GM12872 (cell line): ENCODE results near the gene PTBP1.

Source experiments
- CTCF ChIP-seq: IDR thresholded peaks from 3 replicates; pipeline ENCODE4 v1.5.1; 2011; ENCODE audit warnings: low read depth, mild to moderate bottlenecking, low read length, moderate library complexity; ENCODE audit not compliant: insufficient read depth

The PTBP1 gene

GRCh38 chr19:787536-787935 lies 9.7 kb upstream of the PTBP1 start:
- no peak for TF ChIP-seq CTCF

DNA sequence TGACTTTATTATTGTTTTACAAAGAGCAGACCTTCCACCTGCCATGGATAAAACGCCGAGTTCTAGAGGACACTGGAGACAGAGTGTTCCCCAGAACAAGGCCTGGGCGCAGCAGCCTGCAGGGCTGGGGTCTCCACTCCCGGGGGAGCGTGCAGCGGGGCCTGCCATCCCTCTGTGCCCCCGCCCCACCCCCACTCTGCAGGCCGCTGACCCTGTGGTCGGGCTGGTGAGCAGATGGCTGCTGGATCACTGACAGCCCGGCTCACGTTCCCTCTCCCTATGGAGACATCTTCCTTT lies 8.6 kb upstream of the PTBP1 start:
- no peak for TF ChIP-seq CTCF

DNA sequence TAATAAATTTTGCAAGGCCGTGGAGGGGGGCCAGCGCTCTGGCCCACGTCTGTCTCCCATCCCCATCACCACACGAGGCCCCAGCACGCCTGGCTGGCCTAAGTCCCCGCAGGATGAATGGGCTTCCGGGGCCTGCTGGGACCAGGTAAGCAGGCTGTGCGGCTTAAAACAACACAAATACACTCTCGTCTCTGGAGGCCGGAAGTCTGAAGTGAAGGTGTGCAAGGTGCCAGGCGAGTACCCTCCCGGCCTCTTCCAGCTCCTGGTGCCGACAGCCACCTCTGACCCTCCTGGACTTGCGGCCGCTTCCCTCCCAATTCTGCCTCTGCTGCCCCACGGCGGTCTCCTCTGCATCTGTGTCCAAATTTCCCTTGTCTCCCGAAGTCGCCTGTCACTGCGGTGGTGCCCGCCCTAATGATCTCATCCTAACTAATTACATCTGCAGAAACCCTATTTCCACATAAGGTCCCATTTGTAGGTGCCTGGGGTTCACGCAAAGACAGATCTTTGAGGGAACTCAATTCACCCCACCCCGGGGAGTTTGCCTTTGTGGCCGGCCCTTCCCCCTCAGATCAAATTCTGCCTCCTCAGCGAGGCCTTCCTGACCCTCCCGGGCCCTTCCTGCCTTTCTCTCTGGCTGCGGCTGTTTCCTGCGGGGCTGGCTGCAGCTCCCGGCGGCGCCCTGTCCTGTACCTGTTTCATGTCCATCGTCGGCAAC lies 8.1 kb upstream of the PTBP1 start:
- no peak for TF ChIP-seq CTCF

- TF ChIP-seq CTCF: no peak
These were observed 7.6 kb upstream of the PTBP1 start for GRCh38 chr19:789701-790060.

GRCh38 chr19:791007-791566 lies 6.2 kb upstream of the PTBP1 start:
- TF ChIP-seq CTCF: no peak

- no peak for TF ChIP-seq CTCF
These were observed 5.5 kb upstream of the PTBP1 start for GRCh38 chr19:791567-792305.

DNA sequence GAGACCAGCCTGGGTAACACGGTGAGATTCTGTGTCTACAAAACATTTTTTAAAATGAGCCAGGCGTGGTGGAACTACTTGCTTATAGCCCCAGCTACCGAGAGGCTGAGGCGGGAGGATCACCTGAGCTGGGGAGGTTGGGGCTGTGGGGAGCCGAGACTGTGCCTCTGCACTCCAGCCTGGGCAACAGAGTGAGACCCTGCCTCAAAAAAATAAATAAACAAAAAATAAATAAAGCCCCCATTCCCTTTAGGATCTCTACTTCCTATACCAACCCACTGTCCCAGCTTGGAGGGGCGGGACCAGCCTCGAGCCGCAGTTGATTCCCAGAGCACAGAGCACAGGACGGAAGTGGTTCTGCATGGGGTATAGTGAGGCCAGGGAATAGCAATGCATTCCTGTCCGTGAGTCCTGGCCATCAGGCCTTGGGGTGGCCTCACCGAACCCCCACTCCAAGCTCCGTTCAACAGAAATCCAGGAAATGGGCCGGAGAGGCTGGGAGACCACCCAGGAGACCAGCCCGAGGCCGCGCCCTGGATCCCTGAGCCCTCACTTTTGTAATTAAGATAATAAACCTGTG lies 4.9 kb upstream of the PTBP1 start:
- no peak for TF ChIP-seq CTCF
